Measurements from ENCODE around the gene DKK3.

DKK3 gene

DNA sequence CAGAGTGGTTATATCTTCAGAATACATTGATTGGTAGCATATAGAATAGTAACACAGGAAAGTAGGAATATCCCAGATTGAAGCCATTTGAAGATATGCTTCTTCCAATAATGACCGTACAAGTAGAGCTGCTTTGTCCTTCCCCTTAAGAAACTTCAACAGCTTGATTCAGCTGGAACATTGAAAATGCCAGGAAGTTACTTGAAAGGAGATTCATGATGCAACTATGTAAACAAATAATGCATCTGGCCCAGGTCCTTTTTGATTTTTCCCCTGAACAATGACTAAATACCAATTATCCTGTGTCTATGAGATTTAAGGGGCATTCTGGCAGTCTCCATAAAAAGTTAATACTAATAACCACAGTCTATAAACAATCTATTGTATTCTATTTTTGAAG is 3.0 kb downstream of the DKK3 start:
- no peak for DNase-seq (ENCODE audit: low read depth in 4 of 4, low spot score in 1 of 4)

DNA sequence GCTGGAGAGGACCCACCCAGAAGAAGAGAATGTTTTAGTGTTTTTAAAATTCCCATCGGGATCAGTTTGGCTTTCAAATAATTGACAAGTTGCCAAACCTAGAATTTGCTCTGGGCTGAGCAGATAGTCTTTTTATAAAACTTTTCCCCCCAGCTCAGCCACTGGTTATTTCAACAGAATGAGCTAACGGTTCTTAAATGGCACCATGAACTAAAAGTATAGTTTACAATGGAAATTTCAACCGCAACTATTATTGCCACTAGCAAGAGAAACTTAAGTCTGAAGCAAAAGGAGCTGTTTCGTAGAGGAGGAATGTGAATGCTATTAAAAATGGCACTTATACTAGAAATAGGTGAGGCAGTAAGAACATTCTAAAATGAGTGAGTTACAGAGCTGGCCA is 3.4 kb downstream of the DKK3 start:
- DNase-seq (ENCODE audit: low read depth in 4 of 4, low spot score in 1 of 4): no peak

DNA sequence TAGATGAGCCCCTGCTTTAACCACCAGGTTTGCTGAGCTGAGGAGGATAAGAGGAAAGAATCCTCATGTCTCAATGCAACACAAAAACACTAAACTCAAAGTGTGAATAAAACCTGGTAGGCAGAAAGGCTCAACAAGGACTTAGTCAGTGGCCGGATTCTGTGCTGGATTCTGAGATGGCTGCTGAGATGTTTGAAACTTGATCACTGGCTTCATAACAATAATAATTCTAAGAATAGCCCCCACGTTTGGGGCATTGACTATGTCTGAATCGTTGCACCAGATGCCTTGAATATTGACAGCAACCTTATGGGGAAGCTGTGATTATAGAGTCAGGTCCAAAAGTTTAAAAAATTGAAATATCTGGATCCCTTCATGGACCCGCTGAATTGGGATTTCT is 4.6 kb downstream of the DKK3 start:
- DNase-seq (ENCODE audit: low read depth in 4 of 4, low spot score in 1 of 4): no peak

DNA sequence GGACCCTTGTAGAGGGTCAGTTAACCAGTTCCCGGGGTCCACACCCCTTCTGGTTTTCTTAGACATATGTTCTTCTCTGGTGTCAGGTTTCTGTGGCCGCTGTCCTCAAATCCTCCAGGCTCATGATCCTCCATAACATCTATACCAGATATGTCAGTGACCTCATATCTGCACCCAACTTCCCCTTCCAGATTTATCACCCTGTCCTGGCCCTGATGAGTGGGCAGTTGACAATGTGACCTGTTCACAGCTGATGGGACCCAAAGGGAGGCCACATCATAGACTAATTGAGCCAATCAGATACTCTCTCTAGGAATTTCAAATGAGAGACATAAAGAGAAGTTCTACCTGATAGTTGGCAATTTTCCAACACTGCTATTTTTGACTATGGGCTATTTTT is 5.1 kb downstream of the DKK3 start:
- no peak for DNase-seq (ENCODE audit: low read depth in 4 of 4, low spot score in 1 of 4)

DNA sequence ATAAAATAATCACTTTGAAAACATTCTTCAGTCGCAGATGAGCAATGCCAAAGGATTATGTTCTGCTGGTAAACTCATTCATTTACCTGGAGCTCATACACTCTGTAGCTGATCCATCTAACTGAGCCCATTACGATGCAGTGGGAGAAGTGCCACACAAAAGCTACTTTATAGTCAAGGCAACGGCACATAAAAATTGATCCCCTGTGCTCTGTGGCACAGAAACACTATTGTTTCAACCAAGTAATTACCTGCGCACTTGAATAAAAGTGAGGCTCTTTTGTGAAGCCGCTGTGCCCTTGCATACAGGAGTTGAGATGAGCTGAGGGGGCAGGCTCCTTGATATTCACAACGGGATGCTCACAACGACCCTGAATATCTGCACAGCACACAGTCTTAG is 7.2 kb downstream of the DKK3 start:
- no peak for DNase-seq (ENCODE audit: low read depth in 4 of 4, low spot score in 1 of 4)

DNA sequence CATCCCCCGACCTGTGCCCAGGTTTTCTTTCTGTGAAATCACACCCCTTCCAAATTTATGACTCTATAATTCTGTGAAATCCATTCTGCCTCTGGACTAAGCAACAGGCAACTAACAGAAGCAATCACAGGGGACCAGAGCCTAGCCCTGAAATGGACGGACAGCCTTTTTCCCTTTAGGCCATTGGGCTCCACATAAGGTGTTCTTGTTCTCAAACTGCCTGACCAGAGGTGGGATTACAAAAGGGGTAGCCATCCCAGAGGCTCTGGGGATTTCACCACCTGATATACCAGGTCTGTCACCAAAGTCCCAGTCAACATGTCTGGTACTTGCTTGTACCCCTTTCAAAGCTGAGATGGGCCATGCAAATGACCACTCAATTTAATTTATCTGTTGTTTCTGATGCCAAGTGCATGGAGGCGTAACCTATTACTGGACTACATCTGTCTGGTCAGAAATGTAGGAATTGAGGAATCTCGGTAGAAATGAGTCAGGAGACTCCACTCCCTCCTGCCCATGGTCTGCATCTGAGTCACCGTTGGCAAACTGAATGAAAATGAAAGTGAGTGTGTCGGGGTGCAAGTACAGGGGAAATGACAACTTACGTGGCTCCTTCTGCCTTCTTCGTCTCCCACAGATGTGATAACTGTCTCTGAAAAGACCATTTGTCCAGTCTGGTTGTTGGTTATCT is 10.2 kb downstream of the DKK3 start:
- no peak for DNase-seq (ENCODE audit: low read depth in 4 of 4, low spot score in 1 of 4)

DNA sequence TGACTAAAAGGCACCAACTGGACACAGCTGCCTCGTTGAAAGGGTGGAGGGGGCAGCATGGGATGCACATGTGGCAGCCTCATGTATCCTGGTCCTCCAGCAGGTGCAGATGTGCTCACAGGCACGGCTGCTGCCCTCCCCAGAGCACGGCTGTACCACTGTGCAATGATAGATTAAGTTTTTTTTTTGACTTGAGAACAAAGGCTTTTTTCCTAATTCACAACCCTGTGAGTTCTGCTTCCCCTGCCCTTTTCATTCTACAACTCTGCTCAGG is 11.4 kb downstream of the DKK3 start:
- DNase-seq (ENCODE audit: low read depth in 4 of 4, low spot score in 1 of 4): no peak

DNA sequence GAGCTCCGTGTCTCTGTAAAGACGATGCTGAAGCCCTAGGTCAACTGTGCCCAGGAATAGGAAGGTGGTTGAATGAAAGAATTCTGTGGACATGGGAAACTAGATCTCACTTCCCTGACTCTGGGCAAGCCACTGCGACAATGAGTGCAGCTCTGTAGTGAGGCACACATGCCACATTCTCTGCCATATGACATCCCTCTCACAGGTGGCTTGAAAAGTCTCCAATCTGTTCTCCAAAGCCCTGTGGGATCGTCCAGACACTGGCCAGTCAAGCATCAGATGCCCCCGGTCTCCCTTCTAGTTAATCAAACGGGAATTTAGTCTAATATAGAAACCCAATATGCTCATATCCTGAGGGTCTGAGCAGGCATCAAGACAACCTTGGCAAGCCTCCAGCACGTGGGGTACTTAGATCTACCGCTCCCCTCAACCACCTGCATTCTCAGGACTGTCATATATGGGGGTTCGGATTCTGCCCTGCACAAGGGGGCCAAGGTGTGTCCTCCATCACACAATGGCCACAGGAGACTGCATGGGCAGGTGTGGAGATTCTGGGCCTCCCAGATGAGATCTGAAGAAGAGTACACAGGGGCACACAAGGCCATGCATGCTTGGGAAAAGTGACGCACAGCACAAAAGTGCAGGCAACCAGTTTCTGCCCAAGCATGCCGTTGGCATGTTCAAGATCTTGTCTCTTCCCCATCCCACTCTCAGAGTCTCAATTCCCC is 11.9 kb downstream of the DKK3 start:
- DNase-seq (ENCODE audit: low read depth in 4 of 4, low spot score in 1 of 4): no peak

DNA sequence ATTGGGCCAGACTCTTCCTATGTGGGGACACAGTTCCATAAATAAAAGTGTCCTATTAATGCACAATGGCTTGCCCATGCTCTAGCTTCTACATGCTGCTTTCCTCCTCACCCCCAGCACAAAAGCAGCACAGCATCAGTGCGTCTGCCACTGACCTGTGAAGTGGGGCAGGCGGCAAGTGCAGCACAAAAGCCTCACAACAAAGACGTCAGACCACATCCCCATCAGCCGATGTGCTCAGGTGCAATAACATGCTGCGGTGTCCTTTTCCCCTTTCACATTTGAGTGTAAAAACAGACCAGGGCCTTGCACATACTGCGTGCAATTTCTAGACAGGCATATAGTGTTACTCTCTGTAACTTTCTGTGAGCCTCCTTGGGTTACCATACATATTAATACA is 12.8 kb downstream of the DKK3 start:
- DNase-seq (ENCODE audit: low read depth in 4 of 4, low spot score in 1 of 4): no peak

DNA sequence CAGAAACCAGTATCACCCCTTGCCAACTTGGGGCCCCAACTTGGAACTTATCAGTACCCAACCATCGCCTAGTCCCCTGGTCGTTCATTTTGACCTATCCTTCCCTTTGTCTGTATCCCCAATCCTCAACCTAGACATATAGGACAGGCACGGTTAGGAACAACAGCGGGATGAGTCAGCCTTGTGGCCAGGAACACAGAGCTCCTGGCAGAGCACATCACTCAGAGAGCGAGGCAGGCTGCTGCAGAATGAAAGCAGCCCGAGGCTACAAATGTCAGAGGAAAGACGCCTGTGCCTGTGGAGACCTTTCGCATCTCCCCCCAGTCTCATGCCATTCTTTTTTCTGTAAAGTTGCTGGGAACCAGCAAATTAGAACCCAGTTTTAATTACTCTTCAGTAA is 14.6 kb downstream of the DKK3 start:
- no peak for DNase-seq (ENCODE audit: low read depth in 4 of 4, low spot score in 1 of 4)

DNA sequence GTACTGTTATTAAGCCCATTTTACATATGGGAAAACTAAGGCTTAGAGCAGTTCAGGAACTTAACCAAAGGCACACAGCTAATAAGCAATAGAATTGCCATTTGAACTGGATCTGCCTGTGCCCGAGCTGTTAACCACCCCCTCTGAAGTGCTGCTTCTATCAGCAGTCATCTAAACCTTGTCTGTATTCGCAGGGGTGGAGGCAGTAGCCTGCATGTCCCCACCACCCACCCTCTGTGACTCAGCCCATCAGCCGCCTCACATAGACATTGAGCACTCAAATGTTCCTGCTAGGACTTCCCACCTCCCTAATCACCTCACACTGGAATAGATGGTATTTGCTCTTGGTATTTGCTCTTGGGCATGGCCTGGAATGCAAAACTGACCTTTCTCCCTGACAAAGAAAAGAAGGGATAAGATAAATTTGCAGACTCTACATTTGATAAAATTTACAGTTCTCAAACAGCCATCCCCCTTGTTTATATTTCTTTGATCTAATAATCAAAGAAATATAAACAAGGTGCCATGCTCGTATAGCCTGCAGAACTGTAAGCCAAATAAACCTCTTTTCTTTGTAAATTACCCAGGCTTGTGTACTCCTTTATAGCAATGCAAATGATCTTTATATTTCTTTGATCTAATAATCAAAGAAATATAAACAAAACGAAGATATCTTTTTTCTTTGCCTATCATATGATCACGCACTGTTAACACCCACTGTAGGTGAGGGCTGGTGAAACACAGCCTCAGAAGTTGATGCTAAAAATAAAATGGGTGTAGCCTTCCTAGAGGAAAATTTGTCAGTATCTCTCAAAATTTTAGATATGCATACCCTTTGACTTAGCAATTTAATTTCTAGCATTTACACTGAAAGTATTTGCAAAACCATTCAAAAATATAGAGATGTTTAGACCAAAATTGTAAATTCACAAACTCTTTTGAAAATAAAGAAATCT is 15.9 kb downstream of the DKK3 start:
- no peak for DNase-seq (ENCODE audit: low read depth in 4 of 4, low spot score in 1 of 4)

DNA sequence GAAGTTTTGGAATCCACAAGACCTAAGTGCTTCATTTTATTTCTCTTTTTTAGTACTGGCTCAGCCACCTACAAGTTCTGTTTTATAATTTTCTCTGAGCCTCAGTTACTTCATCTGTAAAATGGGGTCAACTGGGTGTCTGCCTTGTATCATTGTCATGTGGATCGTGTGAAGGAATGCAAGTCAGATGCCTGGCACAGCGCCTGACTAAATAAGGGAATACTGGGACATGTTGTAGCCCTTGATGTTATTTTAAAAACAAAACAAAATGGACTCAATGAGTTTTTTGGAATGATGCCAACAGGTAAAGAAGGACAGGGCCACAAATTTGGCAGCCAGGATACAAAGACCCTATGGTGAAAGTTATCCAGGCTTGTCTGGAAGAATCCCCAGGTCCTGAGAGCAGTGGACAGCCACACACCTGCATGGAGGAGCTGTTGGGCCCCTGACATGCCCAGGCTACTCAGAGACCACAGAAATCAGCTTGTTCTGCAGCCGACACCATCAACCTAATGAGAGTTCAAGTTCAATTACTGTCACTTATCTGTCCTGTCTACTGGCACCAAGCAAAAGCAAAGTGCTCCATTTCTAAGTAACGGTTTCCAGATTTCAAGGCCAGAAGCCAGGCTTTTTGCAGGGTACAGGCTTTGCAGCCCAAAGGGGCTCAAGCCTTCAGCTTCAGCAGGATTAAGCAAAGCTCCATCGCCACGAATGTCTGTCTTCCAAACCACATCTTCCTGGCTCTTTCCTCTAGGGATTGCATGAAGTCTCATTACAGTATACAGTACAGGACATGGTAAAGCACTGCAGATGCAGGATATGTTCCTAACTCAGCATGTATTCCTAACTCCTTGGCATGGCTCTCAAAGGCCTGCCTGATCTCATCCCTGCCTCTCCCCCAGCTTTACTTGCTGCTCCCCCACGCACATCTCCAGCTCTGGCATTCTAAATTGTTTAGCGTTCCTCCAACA is 18.4 kb downstream of the DKK3 start:
- no peak for DNase-seq (ENCODE audit: low read depth in 4 of 4, low spot score in 1 of 4)

DNA sequence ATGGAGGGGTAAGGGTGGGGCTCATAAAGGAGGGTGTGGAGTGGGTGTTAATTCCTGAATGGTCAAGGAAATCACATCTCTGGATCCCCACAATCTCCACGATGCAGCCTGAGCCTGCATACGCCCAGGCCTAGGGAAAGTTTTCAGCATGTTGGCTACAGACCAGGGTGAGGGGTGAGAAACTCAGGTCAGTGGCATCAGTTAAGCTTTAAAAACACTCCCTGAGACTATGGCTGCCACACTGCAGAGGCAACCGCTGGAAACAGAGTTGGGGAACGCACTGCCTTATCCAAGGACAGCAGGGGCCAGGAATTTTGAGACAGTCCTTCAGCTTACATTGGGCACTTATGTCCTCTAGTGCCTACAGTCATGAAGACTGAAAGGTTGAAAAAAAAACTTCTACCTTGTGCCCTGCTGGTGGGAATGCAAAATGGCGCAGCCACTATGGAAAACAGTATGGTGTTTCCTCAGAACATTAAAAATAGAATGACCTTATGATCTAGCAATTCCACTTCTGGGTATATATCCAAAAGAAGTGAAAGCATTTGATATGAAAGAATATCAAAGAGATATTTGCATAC is 19.7 kb downstream of the DKK3 start:
- no peak for DNase-seq (ENCODE audit: low read depth in 4 of 4, low spot score in 1 of 4)

DNA sequence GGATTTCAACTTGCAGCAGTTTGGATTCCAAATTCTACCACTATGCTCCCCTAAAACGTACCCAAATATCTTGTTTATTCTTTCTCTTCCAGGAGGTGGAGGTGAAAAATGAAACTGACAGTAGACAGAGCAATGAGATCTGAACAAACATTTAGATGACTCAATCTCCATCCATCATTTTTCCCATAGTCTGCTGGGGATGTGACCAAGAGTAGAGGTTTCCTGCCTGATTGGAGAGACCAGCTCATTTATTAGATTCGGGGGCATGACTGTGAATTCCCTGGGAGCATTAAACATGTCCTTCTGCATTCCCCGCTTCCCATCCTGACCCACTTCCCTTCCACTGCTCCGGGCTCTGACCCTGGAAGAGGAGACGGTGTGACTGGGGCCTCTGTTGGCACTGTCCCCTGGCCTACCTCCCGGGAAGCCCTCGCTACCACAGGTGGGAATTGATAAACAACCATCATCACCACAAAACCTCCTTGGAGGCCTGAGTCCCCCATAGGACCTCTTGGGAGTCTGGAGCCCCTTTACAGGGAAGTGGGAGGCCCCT is 20.3 kb downstream of the DKK3 start:
- DNase-seq (ENCODE audit: low read depth in 4 of 4, low spot score in 1 of 4): no peak

DNA sequence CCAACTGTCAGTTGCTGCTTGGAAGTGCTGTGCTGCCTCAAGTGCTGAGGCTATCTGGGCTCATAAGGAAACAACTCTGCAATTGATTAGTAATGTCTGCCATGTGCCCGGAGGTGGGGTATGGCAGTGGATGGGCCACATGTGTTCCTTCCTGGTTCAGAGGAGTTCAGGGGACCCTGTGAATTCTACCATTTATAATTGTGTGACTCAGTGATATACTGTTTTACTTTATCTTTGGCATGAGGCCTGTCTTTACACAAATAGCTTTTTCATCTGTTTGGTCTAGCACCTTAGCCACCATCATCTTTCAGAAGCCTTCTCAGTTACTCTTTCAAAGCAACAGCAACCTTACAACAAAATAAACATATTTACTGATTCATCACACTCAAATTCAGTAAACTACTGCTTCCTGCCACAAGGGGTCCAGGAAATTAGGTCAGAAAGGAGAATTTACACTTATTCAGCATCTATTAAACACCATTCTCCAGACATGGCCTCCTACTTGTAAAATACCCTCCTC is 20.9 kb downstream of the DKK3 start:
- no peak for DNase-seq (ENCODE audit: low read depth in 4 of 4, low spot score in 1 of 4)

DNA sequence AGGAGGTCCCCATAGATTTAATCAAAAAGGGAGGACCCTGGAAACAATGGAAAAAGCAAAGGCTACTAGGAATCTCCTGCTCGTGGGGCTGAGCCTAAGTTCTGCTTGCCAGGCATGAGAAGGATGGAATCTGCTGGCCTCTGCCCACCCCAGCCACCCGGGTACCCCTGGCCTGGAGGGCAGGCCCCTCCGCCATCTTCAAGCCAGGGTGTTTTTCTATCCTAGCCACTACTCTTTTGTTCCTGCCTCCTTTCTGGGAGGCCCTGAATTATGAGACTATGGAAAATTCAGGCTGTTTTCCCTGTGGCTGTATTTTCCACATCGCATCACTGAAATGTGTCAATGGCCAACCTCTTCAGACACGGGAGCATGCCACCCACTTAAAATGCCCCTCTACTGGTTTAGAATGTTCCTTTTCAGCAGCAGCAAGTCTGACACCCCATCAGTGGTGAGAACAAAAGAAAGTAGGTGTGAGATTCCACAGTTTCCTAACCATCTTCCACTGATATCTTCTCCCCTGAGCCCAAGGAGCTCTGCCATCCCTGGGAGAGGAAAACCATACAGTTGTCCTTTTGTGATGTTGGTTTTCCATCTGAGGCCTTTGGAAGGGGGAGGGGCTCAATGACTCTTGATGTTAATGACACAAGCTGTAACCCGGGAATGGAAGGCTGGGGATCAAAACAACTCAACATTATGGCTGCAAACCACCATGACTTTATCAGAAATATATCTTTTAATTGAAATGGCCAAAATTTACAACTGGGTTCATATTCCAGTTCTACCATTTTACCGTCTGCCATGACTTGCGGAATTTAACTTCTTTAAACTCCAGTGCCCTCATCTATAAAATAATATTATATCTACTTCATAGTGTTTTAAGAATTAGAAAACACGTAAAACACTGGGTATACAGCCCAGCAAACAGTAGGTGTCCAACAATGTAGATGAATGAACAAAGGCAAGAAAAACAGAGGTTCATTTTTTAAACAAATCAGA is 22.2 kb downstream of the DKK3 start:
- DNase-seq (ENCODE audit: low read depth in 4 of 4, low spot score in 1 of 4): no peak

DNA sequence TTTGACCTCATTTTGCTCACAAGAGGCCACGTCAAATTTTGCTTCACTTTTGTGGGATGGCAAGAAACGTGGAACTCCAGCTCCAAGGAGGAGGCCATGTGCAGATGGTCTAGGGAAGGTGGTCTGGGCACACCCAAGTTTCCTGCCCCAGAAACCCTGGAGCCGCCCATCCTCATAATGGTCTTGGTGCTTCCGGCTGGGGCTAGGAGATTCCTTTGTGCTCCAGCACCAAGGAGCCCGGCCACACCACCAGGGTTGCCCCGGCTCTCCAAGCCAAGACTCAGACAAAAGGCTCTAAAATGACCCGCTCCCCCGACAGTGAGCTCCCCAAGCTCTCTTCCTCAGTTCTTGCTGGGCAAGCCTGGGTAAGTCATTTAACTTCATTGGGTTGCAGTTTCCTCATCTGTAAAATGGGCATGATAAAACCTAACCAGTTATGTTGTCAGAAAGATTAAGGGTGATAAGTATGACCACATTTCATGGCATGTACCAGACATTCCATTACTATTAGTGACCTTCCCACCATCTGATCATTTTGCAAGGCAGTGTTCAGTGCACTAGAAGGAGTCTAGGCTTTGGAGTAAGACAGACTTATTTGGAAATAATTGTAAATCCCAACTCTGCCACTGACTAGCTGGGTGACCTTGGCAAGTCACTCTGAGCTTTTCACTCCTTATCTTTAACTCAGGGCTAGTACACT is 23.3 kb downstream of the DKK3 start:
- DNase-seq (ENCODE audit: low read depth in 4 of 4, low spot score in 1 of 4): no peak

DNA sequence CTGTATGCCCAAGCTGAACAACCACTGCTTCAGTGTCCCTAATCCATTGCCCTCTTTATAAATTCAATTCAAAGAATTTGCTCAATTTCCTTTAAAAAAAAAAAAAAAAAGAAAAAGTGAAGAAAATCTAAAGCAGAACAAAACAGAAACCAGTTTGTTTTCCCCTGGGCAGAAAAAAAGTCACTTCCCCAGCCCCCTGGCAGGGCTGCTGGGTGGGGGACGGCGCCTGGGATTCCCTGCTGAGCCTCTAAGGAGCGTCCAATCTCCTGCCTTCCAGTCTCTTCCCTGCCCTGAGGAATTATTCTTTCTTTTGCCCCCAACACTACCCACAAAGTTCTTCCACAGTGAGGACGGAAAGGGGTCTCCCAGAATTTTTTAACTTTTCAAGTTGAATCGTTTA is 23.9 kb downstream of the DKK3 start:
- DNase-seq (ENCODE audit: low read depth in 4 of 4, low spot score in 1 of 4): no peak
